HG03521 (cell line): ENCODE measurements around the gene ITGB3BP.
"Not testable (repeated sequence)": the region's sequence is repeated elsewhere in the genome, so short reads cannot be mapped to it uniquely, and the experiment has no call there.

Experiments used
- ATAC-seq: cut with Tn5 transposase; IDR thresholded peaks from one replicate; pipeline ENCODE4 v1.9.1; 2021; ENCODE audit warnings: mild to moderate bottlenecking, moderate library complexity; ENCODE audit not compliant: unreplicated experiment

The ITGB3BP gene

GRCh38 chr1:63522891-63523728, at the start of gene ITGB3BP, which contains the start of gene EFCAB7:
Gene ITGB3BP, minus strand, starts transcription at chr1:63523225. Its CDS starts 92 bp downstream, at chr1:63523133.
Gene EFCAB7, plus strand, starts transcription at chr1:63523525. Its CDS starts 2,048 bp downstream, at chr1:63525573.
- ATAC-seq, result peak; percentile 88

- ATAC-seq, result not testable (repeated sequence)
Measured at GRCh38 chr1:63572686-63573085, 49.7 kb upstream of the ITGB3BP start.

- no peak for ATAC-seq
Measured at GRCh38 chr1:63569640-63570316, 46.8 kb upstream of the ITGB3BP start.

GRCh38 chr1:63569068-63569467, 46.0 kb upstream of the ITGB3BP start:
- ATAC-seq, result no peak

- no peak for ATAC-seq
Measured at GRCh38 chr1:63563745-63564144, 40.7 kb upstream of the ITGB3BP start.

GRCh38 chr1:63559357-63559756, 36.3 kb upstream of the ITGB3BP start:
- ATAC-seq, result no peak

DNA sequence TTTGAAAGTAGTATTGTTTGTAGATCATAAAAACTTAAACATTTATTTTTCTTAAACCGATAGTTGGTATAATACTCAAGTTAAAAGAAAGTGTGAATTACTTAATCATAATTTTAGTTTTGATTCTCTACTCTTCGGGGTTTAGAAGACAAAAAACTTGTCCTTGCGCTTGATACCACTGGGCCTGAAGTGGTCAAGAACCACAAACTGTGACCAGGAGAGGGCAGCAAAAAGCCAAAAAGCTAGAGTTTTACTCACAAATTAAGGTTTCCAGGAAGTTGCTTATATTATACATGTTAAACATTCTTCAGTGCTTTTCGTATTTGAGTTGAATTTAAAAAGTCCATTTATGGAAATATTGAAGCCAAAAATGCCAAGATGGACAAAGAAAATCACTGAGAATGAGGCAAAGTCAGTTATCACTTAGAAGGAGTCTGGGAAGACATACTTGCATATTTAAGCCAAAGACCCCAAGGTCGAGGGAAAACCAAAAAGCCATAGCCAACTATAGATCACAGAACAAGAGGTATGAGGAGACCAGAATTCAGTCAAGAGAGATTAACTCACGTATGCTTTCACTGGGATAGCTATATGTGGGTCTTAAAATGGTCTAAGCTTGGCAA, 34.5 kb upstream of the ITGB3BP start:
- no peak for ATAC-seq

DNA sequence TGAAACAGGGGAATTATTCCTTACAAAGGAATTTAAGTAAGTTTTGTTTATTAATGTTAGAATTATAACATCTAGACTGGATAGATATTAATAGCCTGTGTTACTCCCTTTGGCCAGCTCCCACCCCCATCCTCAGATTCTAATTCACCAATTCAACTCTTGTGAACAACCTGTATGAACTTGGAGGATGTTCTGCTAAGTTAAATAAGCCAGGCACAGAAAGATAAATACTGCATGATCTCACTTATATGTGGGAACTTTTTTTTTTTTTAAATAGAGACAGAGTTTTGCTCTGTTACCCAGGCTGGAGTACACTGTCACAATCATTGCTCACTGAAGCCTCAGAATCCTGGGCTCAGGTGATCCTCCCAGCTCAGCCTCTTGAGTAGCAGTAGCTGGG, 32.5 kb upstream of the ITGB3BP start:
- ATAC-seq, result no peak

- ATAC-seq, result no peak
Measured at GRCh38 chr1:63548877-63549276, 25.9 kb upstream of the ITGB3BP start.

- no peak for ATAC-seq
Measured at GRCh38 chr1:63548303-63548702, 25.3 kb upstream of the ITGB3BP start.

GRCh38 chr1:63547621-63548294, 24.7 kb upstream of the ITGB3BP start:
- ATAC-seq, result no peak

DNA sequence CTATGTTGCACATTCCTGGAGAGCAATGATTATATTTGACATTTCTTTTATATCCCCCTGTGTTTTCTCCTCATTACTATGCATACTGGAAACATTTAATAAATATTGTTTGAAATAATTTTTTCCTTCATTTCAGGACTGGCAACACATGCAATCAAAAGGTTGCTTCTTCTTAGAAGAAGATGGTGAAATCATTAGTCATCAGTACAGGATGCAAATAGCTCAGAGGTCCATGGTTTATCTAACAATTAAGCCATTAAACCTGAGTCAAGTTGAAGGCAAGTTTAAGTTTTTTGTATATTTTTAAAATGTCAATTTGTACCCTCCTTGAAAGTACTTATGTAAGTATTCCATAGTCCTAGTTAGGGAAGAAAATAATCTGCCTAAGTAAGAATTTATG, 22.8 kb upstream of the ITGB3BP start:
- ATAC-seq, result no peak

GRCh38 chr1:63537940-63538339, 14.9 kb upstream of the ITGB3BP start:
- no peak for ATAC-seq

DNA sequence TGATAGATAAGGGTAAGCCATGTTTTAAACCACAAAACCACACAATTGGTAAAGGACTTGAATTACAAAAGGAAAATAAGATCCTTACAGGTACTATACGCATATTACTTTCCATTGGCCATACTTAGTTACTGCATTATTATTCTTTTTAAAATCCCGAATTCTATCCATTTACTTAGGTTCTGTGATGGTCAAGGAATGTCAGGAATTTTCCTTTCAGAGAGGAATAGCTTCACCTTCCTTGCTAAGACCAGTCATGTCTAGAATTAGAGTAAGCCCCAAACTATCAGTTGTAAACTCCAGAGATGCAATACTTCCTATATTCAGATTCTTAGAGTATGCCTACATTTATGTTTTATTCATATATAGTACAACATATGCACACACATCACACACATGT, 14.0 kb upstream of the ITGB3BP start:
- no peak for ATAC-seq

GRCh38 chr1:63534406-63534805, 11.4 kb upstream of the ITGB3BP start:
- no peak for ATAC-seq

- ATAC-seq, result no peak
Measured at GRCh38 chr1:63533931-63534330, 10.9 kb upstream of the ITGB3BP start.

- ATAC-seq, result no peak
Measured at GRCh38 chr1:63532727-63533126, 9.7 kb upstream of the ITGB3BP start.

DNA sequence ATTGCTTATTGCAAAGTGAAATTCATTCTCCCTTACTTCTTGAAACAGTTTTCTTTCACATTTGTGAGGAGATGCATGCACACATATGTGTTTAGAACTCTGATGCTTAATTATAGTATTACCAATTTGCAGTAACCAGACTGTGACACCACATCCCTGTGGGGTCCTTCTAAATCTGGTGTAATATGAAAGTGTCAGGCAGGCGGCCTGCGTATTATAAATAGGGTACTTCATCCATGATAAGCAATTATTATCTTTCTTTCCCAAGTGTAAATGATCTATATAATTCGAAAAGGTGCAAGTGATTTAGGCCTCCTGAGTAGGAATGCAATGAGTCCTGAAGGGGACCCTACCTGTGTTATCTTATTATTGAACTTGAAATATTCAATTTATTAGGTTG, 1.2 kb upstream of the ITGB3BP start:
- no peak for ATAC-seq

DNA sequence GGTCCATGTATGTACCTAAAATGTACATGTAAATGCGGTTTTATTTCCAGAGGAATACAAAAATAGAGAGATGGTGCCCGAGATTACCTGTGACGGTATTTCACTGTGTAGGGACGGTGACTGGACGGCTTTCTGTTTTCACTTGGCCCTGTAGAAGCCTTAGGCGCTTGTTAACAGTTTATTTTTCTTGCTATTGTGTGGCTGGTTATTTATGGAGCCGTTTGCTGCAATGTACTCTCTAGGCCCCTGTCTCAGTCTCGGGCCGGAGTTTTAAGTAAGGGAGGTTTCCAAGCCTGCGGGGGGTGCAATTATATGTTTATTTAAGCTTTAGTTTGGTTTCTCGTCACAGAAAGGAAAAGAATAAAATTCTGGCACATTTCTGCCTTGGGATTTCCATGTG, 713 bp upstream of the ITGB3BP start:
- ATAC-seq, result peak; percentile 4

GRCh38 chr1:63516629-63517028, 6.4 kb downstream of the ITGB3BP start:
- ATAC-seq, result no peak

- ATAC-seq, result no peak
Measured at GRCh38 chr1:63512584-63512983, 10.4 kb downstream of the ITGB3BP start.
